Activated T-cell treated with anti-CD3 and anti-CD28 coated beads, Interleukin-2, amount 50 U/mL, for 48 hours (primary cell): ENCODE data around the gene CFHR4.
"Not testable (repeated sequence)": the region's sequence is repeated elsewhere in the genome, so short reads cannot be mapped to it uniquely, and the experiment has no call there.

ENCODE experiments used
- DNase-seq, 2 experiments: peaks; one replicate each; pipeline ENCODE4 v3.0.0-alpha.2; 2020

CFHR4 gene

GRCh38 chr1:196887515-196888239 lies at the start of gene CFHR4:
Gene CFHR4 (plus strand): TSS chr1:196888052. CDS start chr1:196888151, 99 bp downstream.
- no peak for DNase-seq

GRCh38 chr1:196849613-196850492 lies 38.0 kb upstream of the CFHR4 start:
- not testable (repeated sequence) for DNase-seq

- no peak for DNase-seq
These were observed 31.8 kb upstream of the CFHR4 start for GRCh38 chr1:196856053-196856452.

GRCh38 chr1:196857188-196857587 lies 30.7 kb upstream of the CFHR4 start:
- DNase-seq: no peak

- no peak for DNase-seq
These were observed 29.0 kb upstream of the CFHR4 start for GRCh38 chr1:196858811-196859210.

- DNase-seq: no peak
These were observed 27.4 kb upstream of the CFHR4 start for GRCh38 chr1:196860323-196860884.

GRCh38 chr1:196861429-196861828 lies 26.4 kb upstream of the CFHR4 start:
- DNase-seq: no peak

GRCh38 chr1:196866974-196867373 lies 20.9 kb upstream of the CFHR4 start:
- no peak for DNase-seq

- no peak for DNase-seq
These were observed 14.5 kb upstream of the CFHR4 start for GRCh38 chr1:196873385-196873784.

GRCh38 chr1:196875935-196876334 lies 11.9 kb upstream of the CFHR4 start:
- DNase-seq: no peak

GRCh38 chr1:196877964-196878363 lies 9.9 kb upstream of the CFHR4 start:
- no peak for DNase-seq

GRCh38 chr1:196886560-196886959 lies 1.3 kb upstream of the CFHR4 start:
- not testable (repeated sequence) for DNase-seq

GRCh38 chr1:196890668-196891067 lies 2.8 kb downstream of the CFHR4 start:
- DNase-seq: no peak

- no peak for DNase-seq
These were observed 3.4 kb downstream of the CFHR4 start for GRCh38 chr1:196891251-196891650.

- DNase-seq: no peak
These were observed 8.5 kb downstream of the CFHR4 start for GRCh38 chr1:196896355-196896754.

- DNase-seq: no peak
These were observed 9.4 kb downstream of the CFHR4 start for GRCh38 chr1:196897158-196897828.

- DNase-seq: no peak
These were observed 14.5 kb downstream of the CFHR4 start for GRCh38 chr1:196902344-196902743.

- no peak for DNase-seq
These were observed 22.4 kb downstream of the CFHR4 start for GRCh38 chr1:196910215-196910614.

- DNase-seq: not testable (repeated sequence)
These were observed 24.4 kb downstream of the CFHR4 start for GRCh38 chr1:196912283-196912682.

- not testable (repeated sequence) for DNase-seq
These were observed 39.0 kb downstream of the CFHR4 start for GRCh38 chr1:196926839-196927238.

- not testable (repeated sequence) for DNase-seq
These were observed 45.0 kb downstream of the CFHR4 start for GRCh38 chr1:196932853-196933252.

- DNase-seq: no peak
These were observed 45.8 kb downstream of the CFHR4 start for GRCh38 chr1:196933531-196934189.
